H1 (cell line): ENCODE measurements around the gene GAB2. TPM values are rescaled to one million over a fixed set of nuclear protein-coding genes. Genes with fewer than 3 reads are reported as not detected.

ENCODE experiments used
- CTCF ChIA-PET: fragments of 300-600 bp; sonication (Branson Sonifier 250); formaldehyde crosslinking; loops from one replicate; lab custom pipeline; 2021; ENCODE audit not compliant: partially characterized antibody; lab: Charles Lee
- POLR2A ChIA-PET: fragments of 300-600 bp; sonication (Branson Sonifier 250); formaldehyde crosslinking; loops from one replicate; lab custom pipeline; 2021; ENCODE audit warnings: inconsistent platforms; ENCODE audit not compliant: partially characterized antibody; lab: Charles Lee
- DNase-seq, 2 experiments: peaks; one replicate each; pipeline versions ENCODE4 v3.0.0 to v3.0.0-alpha.2; 2010 to 2022; ENCODE audit warnings: low spot score in 2 of 2, low read depth in 1 of 2, mixed read lengths in 1 of 2
- FAIRE-seq: peaks from 2 replicates; lab custom pipeline; 2011; peaks lifted over from hg19 to GRCh38; lab: Jason Lieb, UNC
- H2AFZ ChIP-seq: 2 replicates; pipeline ENCODE4 v1.8.1; 2012; ENCODE audit warnings: low read length, inconsistent platforms
- H2AK5ac ChIP-seq: 2 replicates; pipeline ENCODE4 v1.6.1; 2013; ENCODE audit warnings: low read depth, low read length
- H2BK120ac ChIP-seq: replicated peaks from 2 replicates; pipeline ENCODE3; 2013; ENCODE audit warnings: low read depth, low read length, inconsistent platforms
- H2BK12ac ChIP-seq: 2 replicates; pipeline ENCODE4 v1.6.1; 2013; ENCODE audit warnings: low read depth, low read length
- H2BK15ac ChIP-seq: 2 replicates; pipeline ENCODE4 v1.6.1; 2013; ENCODE audit warnings: low read length
- H2BK20ac ChIP-seq: 2 replicates; pipeline ENCODE4 v1.6.1; 2013; ENCODE audit warnings: low read length
- H2BK5ac ChIP-seq: 2 replicates; pipeline ENCODE4 v1.6.1; 2013; ENCODE audit warnings: low read depth, low read length
- H3K14ac ChIP-seq: 2 replicates; pipeline ENCODE4 v1.6.1; 2013; ENCODE audit warnings: inconsistent platforms; ENCODE audit not compliant: insufficient read length
- H3K18ac ChIP-seq: 2 replicates; pipeline ENCODE4 v1.6.1; 2013; ENCODE audit warnings: low read length; ENCODE audit errors: extremely low read depth
- H3K23ac ChIP-seq: 2 replicates; pipeline ENCODE4 v1.6.1; 2013; ENCODE audit warnings: inconsistent platforms; ENCODE audit not compliant: insufficient read length
- H3K23me2 ChIP-seq: 2 replicates; pipeline ENCODE4 v1.6.1; 2013; ENCODE audit warnings: low read depth, low read length
- H3K27ac ChIP-seq: 2 replicates; pipeline ENCODE4 v1.6.1; 2011; ENCODE audit warnings: low read depth, low read length, inconsistent platforms
- H3K27me3 ChIP-seq, 4 experiments: replicated peaks in 1 of 4; 1 replicate in 1 of 4; 2 replicates in 3 of 4; pipeline versions ENCODE4 v1.6.1 to v1.8.1; 2011 to 2013; ENCODE audit warnings: low read length in 3 of 4, mild to moderate bottlenecking in 3 of 4, inconsistent platforms in 2 of 4, mixed read lengths in 2 of 4, moderate library complexity in 1 of 4; ENCODE audit not compliant: control insufficient read depth in 3 of 4, insufficient read depth in 3 of 4; ENCODE audit errors: extremely low read depth in 1 of 4
- H3K36me3 ChIP-seq, 4 experiments: 2 replicates each; pipeline versions ENCODE4 v1.6.1 to v1.8.1; 2011 to 2013; ENCODE audit warnings: mild to moderate bottlenecking in 4 of 4, low read length in 3 of 4, moderate library complexity in 2 of 4, control low read depth in 1 of 4, inconsistent platforms in 1 of 4; ENCODE audit not compliant: insufficient read depth in 4 of 4, control insufficient read depth in 2 of 4
- H3K4ac ChIP-seq: replicated peaks from 2 replicates; pipeline ENCODE3; 2013; ENCODE audit warnings: low read length, low read depth, mixed read lengths, inconsistent platforms; ENCODE audit not compliant: insufficient read length
- H3K4me1 ChIP-seq, 4 experiments: replicated peaks in 1 of 4; 1 replicate in 1 of 4; 2 replicates in 3 of 4; pipeline versions ENCODE4 v1.6.1 to v1.8.1; 2011 to 2013; ENCODE audit warnings: low read length in 3 of 4, inconsistent platforms in 2 of 4, mixed read lengths in 1 of 4; ENCODE audit not compliant: insufficient read depth in 4 of 4, control insufficient read depth in 3 of 4
- H3K4me2 ChIP-seq, 2 experiments: 2 replicates each; pipeline versions ENCODE4 v1.6.1 to v1.8.1; 2011 to 2013; ENCODE audit warnings: low read depth in 2 of 2, low read length in 2 of 2, control low read depth in 1 of 2, inconsistent platforms in 1 of 2, mild to moderate bottlenecking in 1 of 2; ENCODE audit not compliant: insufficient read depth in 1 of 2
- H3K4me3 ChIP-seq, 4 experiments: fragments of 200-600, 300-600 bp in 1 of 4; sonication (generic), shearing (Covaris generic), sonication (Bioruptor Twin) in 1 of 4; 2 replicates each; pipeline versions ENCODE4 v1.5.1 to v1.8.1; 2011 to 2016; ENCODE audit warnings: low read length in 4 of 4, low read depth in 3 of 4, control low read depth in 2 of 4, inconsistent platforms in 2 of 4, mild to moderate bottlenecking in 2 of 4, mixed read lengths in 1 of 4, moderate library complexity in 1 of 4; ENCODE audit not compliant: insufficient read depth in 2 of 4; ENCODE audit errors: extremely low read depth in 1 of 4
- H3K56ac ChIP-seq: replicated peaks from 2 replicates; pipeline ENCODE3; 2013; ENCODE audit warnings: low read depth, mild to moderate bottlenecking, mixed read lengths, low read length, inconsistent platforms; ENCODE audit not compliant: insufficient read length
- H3K79me1 ChIP-seq: 2 replicates; pipeline ENCODE4 v1.6.1; 2013; ENCODE audit warnings: low read depth, low read length, control low read depth
- H3K79me2 ChIP-seq, 2 experiments: 2 replicates each; pipeline versions ENCODE4 v1.6.1 to v1.8.1; 2012 to 2013; ENCODE audit warnings: low read length in 2 of 2, mild to moderate bottlenecking in 2 of 2, inconsistent platforms in 1 of 2; ENCODE audit not compliant: insufficient read depth in 2 of 2, control insufficient read depth in 1 of 2
- H3K9ac ChIP-seq, 4 experiments: replicated peaks in 1 of 4; 1 replicate in 1 of 4; 2 replicates in 3 of 4; pipeline versions ENCODE4 v1.6.1 to v1.8.1; 2011 to 2013; ENCODE audit warnings: low read depth in 3 of 4, low read length in 3 of 4, control low read depth in 2 of 4, mild to moderate bottlenecking in 2 of 4, moderate library complexity in 2 of 4, inconsistent platforms in 1 of 4; ENCODE audit errors: extremely low read depth in 1 of 4
- H3K9me3 ChIP-seq, 2 experiments: 2 replicates each; pipeline versions ENCODE4 v1.6.1 to v1.8.1; 2012 to 2013; ENCODE audit warnings: mild to moderate bottlenecking in 2 of 2, moderate library complexity in 2 of 2, control low read depth in 1 of 2, inconsistent platforms in 1 of 2, low read depth in 1 of 2, low read length in 1 of 2, mixed read lengths in 1 of 2; ENCODE audit not compliant: insufficient read depth in 2 of 2
- H4K20me1 ChIP-seq, 2 experiments: replicated peaks in 1 of 2; 2 replicates each; pipeline versions ENCODE3 to v1.8.1; 2011 to 2013; ENCODE audit warnings: inconsistent platforms in 2 of 2, low read length in 2 of 2, mild to moderate bottlenecking in 1 of 2; ENCODE audit not compliant: insufficient read depth in 2 of 2, control insufficient read depth in 1 of 2
- H4K5ac ChIP-seq: 2 replicates; pipeline ENCODE4 v1.6.1; 2013; ENCODE audit warnings: low read length, low read depth, mixed read lengths, inconsistent platforms; ENCODE audit not compliant: insufficient read length
- H4K8ac ChIP-seq: 2 replicates; pipeline ENCODE4 v1.8.0; 2013; ENCODE audit warnings: mild to moderate bottlenecking, moderate library complexity, low read length, inconsistent platforms; ENCODE audit not compliant: insufficient read depth; ENCODE audit errors: extremely low read depth
- H4K91ac ChIP-seq: replicated peaks from 2 replicates; pipeline ENCODE3; 2013; ENCODE audit warnings: low read length, mixed read lengths, inconsistent platforms; ENCODE audit not compliant: insufficient read length
- CTCF ChIP-seq, 3 experiments: IDR thresholded peaks; 1 replicate in 2 of 3; 2 replicates in 1 of 3; pipeline versions ENCODE4 v1.5.1 to v1.6.1; 2011; ENCODE audit warnings: low read length in 3 of 3, mild to moderate bottlenecking in 3 of 3, inconsistent platforms in 2 of 3, low read depth in 1 of 3, moderate library complexity in 1 of 3; ENCODE audit not compliant: insufficient read depth in 1 of 3; ENCODE audit errors: control extremely low read depth in 1 of 3
- JUN ChIP-seq: IDR thresholded peaks from 2 replicates; pipeline ENCODE4 v1.6.1; 2011; ENCODE audit warnings: low read depth, mild to moderate bottlenecking, improper control_type of control experiment, low read length
- SP1 ChIP-seq: IDR thresholded peaks from 2 replicates; pipeline ENCODE4 v1.6.1; 2011; ENCODE audit warnings: low read depth, low read length
- SP2 ChIP-seq: IDR thresholded peaks from 2 replicates; pipeline ENCODE4 v1.6.1; 2012; ENCODE audit warnings: mild to moderate bottlenecking, low read length, inconsistent platforms
- TAF7 ChIP-seq: optimal IDR thresholded peaks from 2 replicates; pipeline ENCODE3; 2011; ENCODE audit warnings: low read depth, mild to moderate bottlenecking, inconsistent platforms, low read length, moderate library complexity, borderline replicate concordance
- WGBS, 2 experiments: shearing (Covaris generic) in 1 of 2; methylation state at CpG; one replicate each; pipeline versions ENCODE4 v1.1.6 to v1.1.7; 2013 to 2015; ENCODE audit warnings: low lambda C conversion rate in 2 of 2, mixed read lengths in 2 of 2, inconsistent platforms in 1 of 2, low coverage in 1 of 2, missing lambda C conversion rate in 1 of 2; ENCODE audit not compliant: insufficient replicate concordance in 2 of 2, insufficient coverage in 1 of 2, insufficient read length in 1 of 2; ENCODE audit errors: extremely low coverage in 1 of 2, missing lambda C conversion rate in 1 of 2; 5-methylcytosine and 5-hydroxymethylcytosine counted together
- polyA plus RNA-seq, 7 experiments: library from polyadenylated mRNA; depleted of rRNA in 3 of 7; stranded (reverse) in 5 of 7; unstranded in 2 of 7; fragments of >200 nt in 5 of 7; fragments of 200-250 nt in 2 of 7; gene quantifications; 1 replicate in 5 of 7; 2 replicates in 1 of 7; 4 replicates in 1 of 7; pipeline versions ENCODE4 v1.2.1 to v1.2.3, GENCODE V29; 2011 to 2013; ENCODE audit warnings: missing spikeins in 2 of 7, mixed read lengths in 2 of 7
- total RNA-seq: library from RNA; stranded (reverse); fragmentation: NEBNext Ultra II Directional; extraction: Animal tissue kit (Norgen Biotek cat#: 25700); gene quantifications from 2 replicates; pipeline ENCODE4 v1.2.1, GENCODE V29; 2021
- TF ChIP-seq, protein P1 (sequence below): IDR thresholded peaks from 2 replicates; pipeline ENCODE4 v1.6.1; 2012; ENCODE audit warnings: inconsistent platforms

Gene GAB2
- total and polyA plus RNA-seq, 2 of the 8 experiments (the other 6 are each of a cell fraction or from before 2014, with no cell fraction given), result 6.3 to 14.0 TPM

DNA sequence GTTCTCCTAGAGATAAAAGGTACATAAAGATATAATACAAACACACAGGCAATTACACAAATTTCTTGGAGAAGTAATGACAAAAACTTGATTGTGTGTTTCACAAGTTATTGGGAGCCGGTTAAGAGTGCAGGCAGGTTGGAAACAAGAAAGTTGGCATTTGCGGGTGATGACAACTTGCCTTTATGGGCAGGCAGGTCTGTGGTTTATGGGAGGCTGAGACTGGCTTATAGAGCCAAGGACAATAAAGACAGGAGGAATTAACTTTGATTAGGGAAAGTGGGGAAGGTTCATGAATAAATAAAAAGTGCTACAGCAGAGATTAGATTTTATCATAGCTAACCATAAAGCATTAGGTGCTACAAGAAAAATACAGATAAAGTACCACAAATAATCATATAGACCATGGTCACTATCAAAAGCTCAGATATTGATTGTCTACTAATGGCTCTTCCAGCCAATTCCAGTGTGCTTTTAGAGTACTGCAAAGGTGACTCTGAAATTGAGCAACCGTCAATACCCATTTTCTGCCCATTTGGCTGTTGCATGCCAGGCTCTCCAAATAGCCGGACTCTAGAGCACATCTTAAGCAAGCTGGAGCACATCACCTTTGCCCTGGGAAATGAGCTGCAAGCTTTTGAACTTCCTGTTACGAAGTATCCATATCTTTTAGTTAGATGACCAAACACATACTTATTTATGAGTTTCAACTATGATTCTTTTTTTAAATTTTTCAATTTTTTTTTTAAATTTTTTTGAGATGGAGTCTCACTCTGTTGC, 33.9 kb upstream of the GAB2 start:
- Histone ChIP-seq H3K27ac (no peak overlapping the region), H2AK5ac (no peak overlapping the region), H2AFZ (no peak overlapping the region), H2BK20ac (no peak overlapping the region), H3K9me3 (no peaks in the 10 kb centered on the region), H3K79me1 (no peaks in the 10 kb centered on the region), H4K20me1 (no peaks in the 10 kb centered on the region), H3K9ac (no peak overlapping the region)
- no peak for FAIRE-seq
- DNase-seq, result no peak
- TF ChIP-seq SP2 (no peak), JUN (no peak), TAF7 (no peak), SP1 (no peak), CTCF (IDR thresholded peaks at IDR 0.05; ENCODE audit: control extremely low read depth in 1 of 3, insufficient read depth in 1 of 3, low read depth in 1 of 3, low read length in 3 of 3) (no peak)
- TF ChIP-seq, protein P1, sequence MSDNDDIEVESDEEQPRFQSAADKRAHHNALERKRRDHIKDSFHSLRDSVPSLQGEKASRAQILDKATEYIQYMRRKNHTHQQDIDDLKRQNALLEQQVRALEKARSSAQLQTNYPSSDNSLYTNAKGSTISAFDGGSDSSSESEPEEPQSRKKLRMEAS, result no peak
- TF ChIP-seq, all 59 proteins: peak for 0
- Histone ChIP-seq H3K23ac (no peak overlapping the region), H3K4ac (no peak overlapping the region), H3K36me3 (peaks cover 0 to 2% (median 0%) of the 10 kb centered on the region in 4 experiments; a peak in 3 of 8 replicates), H2BK5ac (no peak overlapping the region), H3K14ac (no peak overlapping the region), H3K56ac (no peak overlapping the region), H2BK15ac (no peak overlapping the region), H3K4me1 (no peaks in the 10 kb centered on the region), H3K23me2 (no peaks in the 10 kb centered on the region; the same call in 1 of the 2 replicates), H4K8ac (no peak overlapping the region), H3K4me2 (no peak overlapping the region), H3K18ac (no peak overlapping the region), H3K4me3 (no peak overlapping the region), H4K91ac (no peak overlapping the region), H4K5ac (no peak overlapping the region), H2BK120ac (no peak overlapping the region), H2BK12ac (no peak overlapping the region), H3K79me2 (no peaks in the 10 kb centered on the region), H3K27me3 (peaks cover 0 to 1% (median 0%) of the 10 kb centered on the region in 4 experiments; a peak in 1 of 7 replicates)
- 93% methylated on average over 5 of the region's 5 CpGs; no CpG with 5 or more reads in 1 of the 2 experiments for WGBS, 2 experiments
- POLR2A ChIA-PET, result interaction anchor here (0.6 kb wide), 1 partner anchor 181 kb away, joined by 3 read pairs; no protein-coding TSS in a partner anchor
- CTCF ChIA-PET, result interaction anchor here (0.7 kb wide), 2 partner anchors 49 to 256 kb away, joined by 3 read pairs; no protein-coding TSS in a partner anchor
